ENCODE results near the gene TMEM143.
"Not testable (repeated sequence)": the region's sequence is repeated elsewhere in the genome, so short reads cannot be mapped to it uniquely, and the experiment has no call there.

TMEM143 gene

GRCh38 chr19:48325265-48325910, 38.4 kb downstream of the TMEM143 start, which contains the start of gene EMP3:
Gene EMP3, plus strand, starts transcription at chr19:48325552. Its CDS starts 1,293 bp downstream, at chr19:48326845.
- DNase-seq: peak; percentile 95

GRCh38 chr19:48321622-48322591, 41.8 kb downstream of the TMEM143 start:
- DNase-seq: peak; percentile 98

GRCh38 chr19:48321372-48321621, 42.4 kb downstream of the TMEM143 start:
- DNase-seq: peak; percentile 100

- peak; percentile 90 for DNase-seq
Measured at GRCh38 chr19:48319647-48320541, 43.8 kb downstream of the TMEM143 start.

- no peak for DNase-seq
Measured at GRCh38 chr19:48318286-48318987, 45.3 kb downstream of the TMEM143 start.

GRCh38 chr19:48317708-48317960, 46.1 kb downstream of the TMEM143 start:
- not testable (repeated sequence) for DNase-seq

GRCh38 chr19:48315712-48316111, 48.0 kb downstream of the TMEM143 start:
- no peak for DNase-seq

GRCh38 chr19:48311384-48311783, 52.4 kb downstream of the TMEM143 start:
- DNase-seq: no peak

GRCh38 chr19:48310227-48310626, 53.5 kb downstream of the TMEM143 start:
- no peak for DNase-seq

GRCh38 chr19:48309731-48310130, 54.0 kb downstream of the TMEM143 start:
- DNase-seq: not testable (repeated sequence)

- peak; percentile 74 for DNase-seq
Measured at GRCh38 chr19:48308631-48309586, 54.8 kb downstream of the TMEM143 start.

GRCh38 chr19:48303866-48304265, 59.9 kb downstream of the TMEM143 start:
- DNase-seq: no peak

- DNase-seq: no peak
Measured at GRCh38 chr19:48303367-48303766, 60.4 kb downstream of the TMEM143 start.

- DNase-seq: no peak
Measured at GRCh38 chr19:48302600-48302959, 61.2 kb downstream of the TMEM143 start.

- DNase-seq: no peak
Measured at GRCh38 chr19:48301886-48302599, 61.7 kb downstream of the TMEM143 start.

- no peak for DNase-seq
Measured at GRCh38 chr19:48297975-48298374, 65.8 kb downstream of the TMEM143 start.

- no peak for DNase-seq
Measured at GRCh38 chr19:48296963-48297734, 66.6 kb downstream of the TMEM143 start.

GRCh38 chr19:48295458-48295857, 68.3 kb downstream of the TMEM143 start:
- DNase-seq: no peak

GRCh38 chr19:48292798-48293197, 70.9 kb downstream of the TMEM143 start:
- no peak for DNase-seq

- not testable (repeated sequence) for DNase-seq
Measured at GRCh38 chr19:48291489-48291815, 72.3 kb downstream of the TMEM143 start.

Measured in hematopoietic multipotent progenitor cell treated with erythropoietin and hydrocortisone succinate and interleukin-3 and kit ligand, for 6 days (in vitro differentiated cells).